Cardiac muscle cell (in vitro differentiated cells and primary cell): ENCODE results near the gene F13B. TPM values are rescaled to one million over a fixed set of nuclear protein-coding genes. Genes with fewer than 3 reads are reported as not detected.

Experiments used
- DNase-seq, 2 donors: peaks; one replicate each; pipeline versions ENCODE4 v3.0.0 to v3.0.0-alpha.2; 2010 to 2017; ENCODE audit warnings: low read depth in 1 of 2, low spot score in 1 of 2
- H3K27ac ChIP-seq: fragments of 200-600 bp; sonication (generic); 2 replicates; pipeline ENCODE4 v1.5.1; 2016
- H3K27me3 ChIP-seq: fragments of 200-600 bp; sonication (generic); 2 replicates; pipeline ENCODE4 v1.6.0; 2016; ENCODE audit warnings: control low read depth
- H3K36me3 ChIP-seq: fragments of 200-600 bp; sonication (generic); 2 replicates; pipeline ENCODE4 v1.5.1; 2016; ENCODE audit warnings: control low read depth
- H3K4me1 ChIP-seq: fragments of 200-600 bp; sonication (generic); 2 replicates; pipeline ENCODE4 v1.8.1; 2017; ENCODE audit warnings: low read depth, mild to moderate bottlenecking, mixed run types
- H3K4me3 ChIP-seq: fragments of 200-600 bp; sonication (generic); 2 replicates; pipeline ENCODE4 v1.5.1; 2016; ENCODE audit warnings: mild to moderate bottlenecking
- H3K9me3 ChIP-seq: fragments of 200-600 bp; sonication (generic); 2 replicates; pipeline ENCODE4 v1.5.1; 2017; ENCODE audit warnings: low read depth, mild to moderate bottlenecking, control low read depth
- CTCF ChIP-seq: IDR thresholded peaks from 2 replicates; pipeline ENCODE4 v1.5.1; 2012; ENCODE audit warnings: low read depth, mild to moderate bottlenecking, low read length
- polyA plus RNA-seq: library from polyadenylated mRNA; unstranded; fragments of >200 nt; fragmentation: Nextera tagmentation; extraction: Ambion mirVana; gene quantifications from 2 replicates; pipeline ENCODE4 v1.2.1, GENCODE V29; 2016
- total RNA-seq: library from RNA; depleted of rRNA; stranded (reverse); fragments of >200 nt; gene quantifications from 2 replicates; pipeline ENCODE4 v1.2.3, GENCODE V29; 2016

Gene F13B
- total RNA-seq, result not detected in 2 replicates
- polyA plus RNA-seq, result not detected in 2 replicates

GRCh38 chr1:197066719-197067456 is at the start of gene F13B:
TSS of gene F13B (minus strand) at chr1:197067260. CDS start at chr1:197067223, 37 bp downstream.
- H3K4me1 ChIP-seq, result no peaks in the 10 kb centered on the region
- H3K36me3 ChIP-seq, result no peaks in the 10 kb centered on the region
- H3K27me3 ChIP-seq, result no peaks in the 10 kb centered on the region
- no peak for DNase-seq
- no peaks in the 10 kb centered on the region for H3K9me3 ChIP-seq
- H3K4me3 ChIP-seq, result no peak within 1 kb of the TSS
- no peak for TF ChIP-seq CTCF
- no peak within 1 kb of the TSS for H3K27ac ChIP-seq

- Histone ChIP-seq H3K4me1 (no peaks in the 10 kb centered on the region), H3K27ac (no peak overlapping the region), H3K36me3 (peaks cover 6% of the 10 kb centered on the region), H3K27me3 (no peaks in the 10 kb centered on the region), H3K9me3 (no peaks in the 10 kb centered on the region), H3K4me3 (no peak overlapping the region)
- no peak for TF ChIP-seq CTCF
- no peak for DNase-seq
Measured at GRCh38 chr1:197116156-197116555, 49.1 kb upstream of the F13B start.

GRCh38 chr1:197106869-197107268 is 39.8 kb upstream of the F13B start:
- Histone ChIP-seq H3K9me3 (no peaks in the 10 kb centered on the region), H3K36me3 (peaks cover 4% of the 10 kb centered on the region), H3K27me3 (no peaks in the 10 kb centered on the region), H3K4me1 (no peaks in the 10 kb centered on the region), H3K27ac (no peak overlapping the region), H3K4me3 (no peak overlapping the region)
- TF ChIP-seq CTCF, result no peak
- DNase-seq, result no peak

- H3K27me3 ChIP-seq, result no peaks in the 10 kb centered on the region
- H3K4me3 ChIP-seq, result no peak overlapping the region
- no peak overlapping the region for H3K27ac ChIP-seq
- peaks cover 4% of the 10 kb centered on the region for H3K36me3 ChIP-seq
- peak in 1 of 2 donors; percentile 68 for DNase-seq
- H3K9me3 ChIP-seq, result no peaks in the 10 kb centered on the region
- TF ChIP-seq CTCF, result no peak
- H3K4me1 ChIP-seq, result peaks cover 12% of the 10 kb centered on the region
Measured at GRCh38 chr1:197103300-197103699, 36.2 kb upstream of the F13B start.

- TF ChIP-seq CTCF, result no peak
- no peak overlapping the region for H3K4me3 ChIP-seq
- H3K9me3 ChIP-seq, result no peaks in the 10 kb centered on the region
- H3K27me3 ChIP-seq, result no peaks in the 10 kb centered on the region
- H3K4me1 ChIP-seq, result peaks cover 12% of the 10 kb centered on the region
- peaks cover 4% of the 10 kb centered on the region for H3K36me3 ChIP-seq
- DNase-seq, result no peak
- no peak overlapping the region for H3K27ac ChIP-seq
Measured at GRCh38 chr1:197101978-197102377, 34.9 kb upstream of the F13B start.
